ENCODE data around the gene DCLRE1A.
"Not testable (repeated sequence)": the region's sequence is repeated elsewhere in the genome, so short reads cannot be mapped to it uniquely, and the experiment has no call there.

Gene DCLRE1A

DNA sequence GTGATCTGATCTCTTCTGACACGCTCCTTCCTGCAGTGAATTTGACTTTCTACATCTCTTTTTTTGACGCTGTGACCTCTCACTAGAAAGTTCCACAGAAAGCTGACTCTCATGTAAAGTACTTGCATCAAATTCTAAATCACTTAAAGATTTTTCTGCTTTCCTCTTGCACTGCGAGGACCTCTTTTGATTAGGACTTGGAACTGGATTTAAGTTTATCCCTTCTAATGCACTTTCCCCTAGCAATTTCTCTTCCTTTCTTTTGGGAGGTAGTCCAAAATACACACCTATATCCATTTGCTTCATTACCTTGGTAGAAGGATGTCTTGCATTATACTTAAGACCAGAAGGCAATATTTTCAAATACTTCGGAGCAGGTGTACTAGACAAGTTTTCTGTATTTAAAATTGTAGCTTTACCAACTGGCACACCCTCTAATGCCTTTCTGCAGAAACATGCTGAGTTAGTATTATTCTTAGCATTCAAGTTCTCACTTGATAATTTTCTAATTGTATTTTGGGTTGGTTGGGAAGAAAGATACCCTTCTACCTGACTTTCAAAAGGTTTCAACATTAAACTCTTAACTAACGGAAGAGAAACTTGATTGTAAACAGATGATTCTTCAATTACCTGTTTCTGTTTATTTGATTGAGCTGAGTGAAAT is 4.6 kb downstream of the DCLRE1A start:
- Histone ChIP-seq H3K9me3 (ENCODE audit: control extremely low read depth in 1 of 5, control insufficient read depth in 4 of 5, insufficient read depth in 2 of 5, low read depth in 1 of 5, low read length in 4 of 5) (no peaks in the 10 kb centered on the region), H3K4me1 (ENCODE audit: control extremely low read depth in 1 of 4, control insufficient read depth in 4 of 4, insufficient read depth in 4 of 4, low read length in 3 of 4) (peaks cover 8 to 29% (median 18%) of the 10 kb centered on the region in 4 experiments), H3K4me3 (ENCODE audit: control insufficient read depth in 1 of 7, extremely low read depth in 1 of 7, insufficient read depth in 4 of 7, low read depth in 2 of 7, low read length in 6 of 7) (no peak overlapping the region), H3K27me3 (replicated peaks in 2 of 5; ENCODE audit: control insufficient read depth in 4 of 5, insufficient read depth in 5 of 5, low read length in 4 of 5) (no peaks in the 10 kb centered on the region), H3K36me3 (ENCODE audit: control insufficient read depth in 4 of 4, insufficient read depth in 4 of 4, low read length in 3 of 4) (peaks cover 0 to 21% (median 2%) of the 10 kb centered on the region in 4 experiments), H3K27ac (ENCODE audit: insufficient read depth in 1 of 2, low read depth in 1 of 2, low read length in 2 of 2, poor library complexity in 1 of 2, severe bottlenecking in 2 of 2) (no peak overlapping the region)
- ChIA-PET POLR2A (no interaction called here), CTCF (no interaction called here)
- WGBS (ENCODE audit: insufficient coverage), result 100% methylated on average over 2 of the region's 5 CpGs
- no peak for DNase-seq

DNA sequence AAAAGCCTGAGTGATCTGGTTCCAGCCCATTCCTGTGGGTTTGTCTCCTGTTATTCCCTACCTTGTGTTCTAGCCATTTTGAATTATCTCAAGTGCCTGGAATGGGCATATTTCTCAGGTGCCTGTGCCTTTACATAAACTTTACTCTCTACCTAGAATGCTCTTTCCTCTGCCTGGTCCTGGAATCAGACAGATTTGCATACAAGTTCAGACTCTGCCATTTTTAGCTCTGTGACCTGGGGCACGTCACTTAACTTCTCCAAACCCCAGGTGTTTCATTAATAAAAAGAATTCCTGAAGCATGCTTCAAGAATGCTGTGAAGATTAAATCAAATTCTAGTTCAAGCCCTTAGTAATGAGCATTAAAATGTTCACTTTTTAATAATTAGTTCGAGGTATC is 7.8 kb downstream of the DCLRE1A start:
- CTCF ChIA-PET, result no interaction called here

DNA sequence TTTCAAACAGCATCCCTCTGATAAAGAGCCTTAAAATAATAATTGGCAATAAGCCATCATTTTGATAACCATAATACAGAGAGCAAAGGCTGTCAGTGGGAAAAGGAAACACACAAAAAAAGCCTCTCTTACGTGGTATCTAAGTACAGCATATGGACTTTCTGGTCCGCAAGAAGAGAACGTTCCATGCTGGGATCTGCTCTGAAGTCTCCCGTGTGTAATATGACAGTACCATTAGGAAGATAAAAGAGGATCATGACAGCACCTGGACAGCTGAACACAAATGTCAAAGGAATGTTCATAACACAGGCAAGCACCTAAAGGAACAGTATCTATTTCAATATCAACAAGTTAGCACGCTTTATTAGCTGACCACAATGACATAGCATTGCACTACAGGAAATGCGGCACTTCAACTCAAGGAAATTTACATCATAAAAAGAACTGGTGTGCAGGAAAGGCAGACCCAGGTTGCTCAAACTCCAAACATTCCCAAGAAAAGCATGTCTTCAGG is 9.9 kb downstream of the DCLRE1A start:
- Histone ChIP-seq H3K36me3 (ENCODE audit: control insufficient read depth in 4 of 4, insufficient read depth in 4 of 4, low read length in 3 of 4) (peaks cover 0 to 22% (median 9%) of the 10 kb centered on the region in 4 experiments), H3K27ac (ENCODE audit: insufficient read depth in 1 of 2, low read depth in 1 of 2, low read length in 2 of 2, poor library complexity in 1 of 2, severe bottlenecking in 2 of 2) (no peak overlapping the region), H3K27me3 (replicated peaks in 2 of 5; ENCODE audit: control insufficient read depth in 4 of 5, insufficient read depth in 5 of 5, low read length in 4 of 5) (no peaks in the 10 kb centered on the region), H3K4me3 (ENCODE audit: control insufficient read depth in 1 of 7, extremely low read depth in 1 of 7, insufficient read depth in 4 of 7, low read depth in 2 of 7, low read length in 6 of 7) (peak overlapping the region in 6 of 7 experiments; percentile 6 to 59 (median 51)), H3K9me3 (ENCODE audit: control extremely low read depth in 1 of 5, control insufficient read depth in 4 of 5, insufficient read depth in 2 of 5, low read depth in 1 of 5, low read length in 4 of 5) (no peaks in the 10 kb centered on the region), H3K4me1 (ENCODE audit: control extremely low read depth in 1 of 4, control insufficient read depth in 4 of 4, insufficient read depth in 4 of 4, low read length in 3 of 4) (peaks cover 6 to 22% (median 14%) of the 10 kb centered on the region in 4 experiments)
- peak; percentile 82 to 95 (median 90) for DNase-seq
- POLR2A ChIA-PET, result interaction anchor here (0.8 kb wide), 1 partner anchor 12 kb away, joined by 3 read pairs; no protein-coding TSS in a partner anchor
- WGBS (ENCODE audit: insufficient coverage), result 2% methylated on average over 6 of the region's 6 CpGs
- CTCF ChIA-PET, result interaction anchor here (0.7 to 2.0 kb wide), 5 partner anchors 10 to 259 kb away, joined by 3 to 6 read pairs (median 3); no protein-coding TSS in a partner anchor

More for the DNA sequence above, 7.8 kb downstream of the DCLRE1A start:
- H3K4me1 ChIP-seq (ENCODE audit: control extremely low read depth in 1 of 4, control insufficient read depth in 4 of 4, insufficient read depth in 4 of 4, low read length in 3 of 4), result peaks cover 6 to 23% (median 15%) of the 10 kb centered on the region in 4 experiments
- H3K27me3 ChIP-seq (replicated peaks in 2 of 5; ENCODE audit: control insufficient read depth in 4 of 5, insufficient read depth in 5 of 5, low read length in 4 of 5), result no peaks in the 10 kb centered on the region
- peaks cover 0 to 24% (median 2%) of the 10 kb centered on the region in 4 experiments for H3K36me3 ChIP-seq (ENCODE audit: control insufficient read depth in 4 of 4, insufficient read depth in 4 of 4, low read length in 3 of 4)
- H3K4me3 ChIP-seq (ENCODE audit: control insufficient read depth in 1 of 7, extremely low read depth in 1 of 7, insufficient read depth in 4 of 7, low read depth in 2 of 7, low read length in 6 of 7), result no peak overlapping the region
- WGBS (ENCODE audit: insufficient coverage), result 90% methylated on average over 2 of the region's 2 CpGs
- no peak for DNase-seq
- H3K9me3 ChIP-seq (ENCODE audit: control extremely low read depth in 1 of 5, control insufficient read depth in 4 of 5, insufficient read depth in 2 of 5, low read depth in 1 of 5, low read length in 4 of 5), result no peaks in the 10 kb centered on the region
- POLR2A ChIA-PET, result no interaction called here
- no peak overlapping the region for H3K27ac ChIP-seq (ENCODE audit: insufficient read depth in 1 of 2, low read depth in 1 of 2, low read length in 2 of 2, poor library complexity in 1 of 2, severe bottlenecking in 2 of 2)

DNA sequence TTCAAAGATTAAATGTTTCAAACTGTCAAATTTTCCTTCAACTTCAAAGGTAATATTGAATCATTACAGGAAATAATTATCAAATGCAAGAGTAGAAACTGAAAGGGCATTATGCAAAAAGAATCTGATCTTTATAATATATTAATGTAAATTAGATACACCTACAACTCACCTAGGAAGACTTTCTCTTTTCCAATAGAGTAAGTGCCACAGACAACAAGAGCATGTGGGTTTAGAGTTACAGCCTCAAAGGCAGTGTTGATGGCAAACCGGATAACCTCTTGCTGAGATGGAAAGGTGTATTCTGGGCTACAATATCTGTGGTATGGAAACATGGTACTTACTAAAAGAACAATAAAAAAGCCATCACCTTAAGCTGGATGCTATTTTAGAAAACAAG is 11.7 kb downstream of the DCLRE1A start:
- Histone ChIP-seq H3K36me3 (ENCODE audit: control insufficient read depth in 4 of 4, insufficient read depth in 4 of 4, low read length in 3 of 4) (peaks cover 0 to 21% (median 9%) of the 10 kb centered on the region in 4 experiments), H3K4me3 (ENCODE audit: control insufficient read depth in 1 of 7, extremely low read depth in 1 of 7, insufficient read depth in 4 of 7, low read depth in 2 of 7, low read length in 6 of 7) (no peak overlapping the region), H3K27me3 (replicated peaks in 2 of 5; ENCODE audit: control insufficient read depth in 4 of 5, insufficient read depth in 5 of 5, low read length in 4 of 5) (no peaks in the 10 kb centered on the region), H3K9me3 (ENCODE audit: control extremely low read depth in 1 of 5, control insufficient read depth in 4 of 5, insufficient read depth in 2 of 5, low read depth in 1 of 5, low read length in 4 of 5) (no peaks in the 10 kb centered on the region), H3K27ac (ENCODE audit: insufficient read depth in 1 of 2, low read depth in 1 of 2, low read length in 2 of 2, poor library complexity in 1 of 2, severe bottlenecking in 2 of 2) (no peak overlapping the region), H3K4me1 (ENCODE audit: control extremely low read depth in 1 of 4, control insufficient read depth in 4 of 4, insufficient read depth in 4 of 4, low read length in 3 of 4) (peaks cover 6 to 22% (median 14%) of the 10 kb centered on the region in 4 experiments)
- POLR2A ChIA-PET, result no interaction called here
- CTCF ChIA-PET, result no interaction called here
- WGBS (ENCODE audit: insufficient coverage), result 100% methylated on average over 1 of the region's 1 CpG
- no peak for DNase-seq

DNA sequence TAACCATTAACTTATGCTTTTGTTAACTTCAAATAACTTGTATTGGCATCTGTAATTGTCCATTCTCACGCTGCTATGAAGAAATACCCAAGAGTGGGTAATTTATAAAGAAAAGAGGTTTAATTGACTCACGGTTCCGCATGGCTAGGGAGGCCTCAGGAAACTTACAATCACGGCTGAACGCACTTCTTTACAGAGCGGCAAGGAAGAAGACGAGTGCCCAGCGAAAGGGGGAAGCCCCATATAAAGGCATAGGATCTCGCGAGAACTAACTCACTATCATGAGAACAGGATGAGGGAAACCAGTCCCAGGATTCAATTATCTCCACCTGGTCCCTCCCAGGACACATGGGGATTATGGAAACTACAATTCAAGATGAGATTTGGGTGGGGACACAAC is 25.3 kb downstream of the DCLRE1A start:
- POLR2A ChIA-PET; H3K4me3 ChIP-seq (ENCODE audit: control insufficient read depth in 1 of 7, extremely low read depth in 1 of 7, insufficient read depth in 4 of 7, low read depth in 2 of 7, low read length in 6 of 7); CTCF ChIA-PET; DNase-seq; H3K4me1 ChIP-seq (ENCODE audit: control extremely low read depth in 1 of 4, control insufficient read depth in 4 of 4, insufficient read depth in 4 of 4, low read length in 3 of 4); H3K27me3 ChIP-seq (replicated peaks in 2 of 5; ENCODE audit: control insufficient read depth in 4 of 5, insufficient read depth in 5 of 5, low read length in 4 of 5); H3K27ac ChIP-seq (ENCODE audit: insufficient read depth in 1 of 2, low read depth in 1 of 2, low read length in 2 of 2, poor library complexity in 1 of 2, severe bottlenecking in 2 of 2); H3K36me3 ChIP-seq (ENCODE audit: control insufficient read depth in 4 of 4, insufficient read depth in 4 of 4, low read length in 3 of 4); H3K9me3 ChIP-seq (ENCODE audit: control extremely low read depth in 1 of 5, control insufficient read depth in 4 of 5, insufficient read depth in 2 of 5, low read depth in 1 of 5, low read length in 4 of 5): not testable (repeated sequence)
- 91% methylated on average over 8 of the region's 10 CpGs for WGBS (ENCODE audit: insufficient coverage)

DNA sequence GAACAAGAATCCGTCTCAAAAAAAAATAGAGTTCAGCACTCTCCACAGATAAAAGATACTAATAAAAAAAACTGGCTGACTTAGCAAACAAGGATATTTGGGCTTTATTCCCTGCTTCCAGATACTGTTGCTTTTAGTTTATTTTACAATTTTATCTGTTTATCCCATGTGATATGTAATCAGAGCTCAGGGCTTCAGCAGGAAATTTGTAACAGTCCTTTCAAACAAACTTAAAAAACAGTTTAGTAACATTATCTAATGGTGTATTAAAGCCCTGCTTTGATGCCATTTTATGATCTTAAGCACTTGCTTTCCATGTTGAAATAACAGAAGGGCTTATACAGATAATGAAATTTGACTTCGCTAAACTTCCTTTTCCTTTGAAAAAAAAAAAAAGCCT is 28.1 kb downstream of the DCLRE1A start:
- no CpG with 5 or more reads among the region's 2 CpGs for WGBS (ENCODE audit: insufficient coverage)
- ChIA-PET CTCF (interaction anchor here (0.6 kb wide), 1 partner anchor 277 kb away, joined by 3 read pairs; no protein-coding TSS in a partner anchor), POLR2A (no interaction called here)
- DNase-seq, result no peak
- Histone ChIP-seq H3K27ac (ENCODE audit: insufficient read depth in 1 of 2, low read depth in 1 of 2, low read length in 2 of 2, poor library complexity in 1 of 2, severe bottlenecking in 2 of 2) (no peak overlapping the region), H3K27me3 (replicated peaks in 2 of 5; ENCODE audit: control insufficient read depth in 4 of 5, insufficient read depth in 5 of 5, low read length in 4 of 5) (no peaks in the 10 kb centered on the region), H3K4me3 (ENCODE audit: control insufficient read depth in 1 of 7, extremely low read depth in 1 of 7, insufficient read depth in 4 of 7, low read depth in 2 of 7, low read length in 6 of 7) (no peak overlapping the region), H3K4me1 (ENCODE audit: control extremely low read depth in 1 of 4, control insufficient read depth in 4 of 4, insufficient read depth in 4 of 4, low read length in 3 of 4) (no peaks in the 10 kb centered on the region), H3K36me3 (ENCODE audit: control insufficient read depth in 4 of 4, insufficient read depth in 4 of 4, low read length in 3 of 4) (no peaks in the 10 kb centered on the region), H3K9me3 (ENCODE audit: control extremely low read depth in 1 of 5, control insufficient read depth in 4 of 5, insufficient read depth in 2 of 5, low read depth in 1 of 5, low read length in 4 of 5) (no peaks in the 10 kb centered on the region)

DNA sequence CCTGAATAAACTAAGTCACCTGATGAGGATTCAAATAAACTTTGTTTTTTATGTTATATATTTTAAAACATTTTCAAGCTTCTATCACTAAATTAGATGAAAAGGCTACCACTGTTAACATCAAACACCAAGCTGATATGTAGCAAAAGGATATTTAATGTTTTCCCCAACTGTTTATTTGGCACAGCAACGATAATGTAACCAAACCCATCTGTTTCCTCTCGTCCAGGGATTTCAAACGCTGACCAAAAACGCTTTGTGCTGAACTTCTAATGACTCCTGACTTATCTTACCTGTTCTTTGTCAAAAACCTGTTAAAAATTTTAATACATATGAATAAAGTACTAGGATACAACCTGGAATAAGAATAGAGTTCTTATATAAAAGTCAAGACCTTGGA is 30.5 kb downstream of the DCLRE1A start:
- 88% methylated on average over 1 of the region's 4 CpGs for WGBS (ENCODE audit: insufficient coverage)
- ChIA-PET POLR2A (no interaction called here), CTCF (interaction anchor here (1.2 kb wide), 1 partner anchor 8 kb away, joined by 3 read pairs; no protein-coding TSS in a partner anchor)
- Histone ChIP-seq H3K4me3 (ENCODE audit: control insufficient read depth in 1 of 7, extremely low read depth in 1 of 7, insufficient read depth in 4 of 7, low read depth in 2 of 7, low read length in 6 of 7) (no peak overlapping the region), H3K36me3 (ENCODE audit: control insufficient read depth in 4 of 4, insufficient read depth in 4 of 4, low read length in 3 of 4) (no peaks in the 10 kb centered on the region), H3K4me1 (ENCODE audit: control extremely low read depth in 1 of 4, control insufficient read depth in 4 of 4, insufficient read depth in 4 of 4, low read length in 3 of 4) (no peaks in the 10 kb centered on the region), H3K27ac (ENCODE audit: insufficient read depth in 1 of 2, low read depth in 1 of 2, low read length in 2 of 2, poor library complexity in 1 of 2, severe bottlenecking in 2 of 2) (no peak overlapping the region), H3K9me3 (ENCODE audit: control extremely low read depth in 1 of 5, control insufficient read depth in 4 of 5, insufficient read depth in 2 of 5, low read depth in 1 of 5, low read length in 4 of 5) (no peaks in the 10 kb centered on the region), H3K27me3 (replicated peaks in 2 of 5; ENCODE audit: control insufficient read depth in 4 of 5, insufficient read depth in 5 of 5, low read length in 4 of 5) (no peaks in the 10 kb centered on the region)
- peak in 1 of 3 donors; percentile 26 for DNase-seq
